Measurements from ENCODE around the gene ZBTB22.
"Not testable (repeated sequence)": the region's sequence is repeated elsewhere in the genome, so short reads cannot be mapped to it uniquely, and the experiment has no call there.

The ZBTB22 gene

GRCh38 chr6:33275795-33276580 lies 41.6 kb downstream of the ZBTB22 start:
- H3K9me3 Mint-ChIP-seq; ATAC-seq (replicated peaks); DNase-seq; H3K27me3 Mint-ChIP-seq: not testable (repeated sequence)
- Mint-ChIP-seq H3K36me3 (peaks cover 59 to 61% of the 10 kb centered on the region in 2 donors), H3K4me1 (peaks cover 40 to 82% of the 10 kb centered on the region in 2 donors), H3K27ac (peak overlapping the region; percentile 100), H3K4me3 (peak overlapping the region; percentile 99)

GRCh38 chr6:33273924-33274902 lies 43.3 kb downstream of the ZBTB22 start:
- H3K4me1 Mint-ChIP-seq, result peaks cover 46 to 77% of the 10 kb centered on the region in 2 donors
- H3K36me3 Mint-ChIP-seq, result peaks cover 56 to 66% of the 10 kb centered on the region in 2 donors
- no peaks in the 10 kb centered on the region for H3K27me3 Mint-ChIP-seq
- peak overlapping the region; percentile 99 for H3K4me3 Mint-ChIP-seq
- peak overlapping the region; percentile 100 for H3K27ac Mint-ChIP-seq
- ATAC-seq (replicated peaks) (no peak), DNase-seq (no peak)
- H3K9me3 Mint-ChIP-seq, result no peaks in the 10 kb centered on the region

GRCh38 chr6:33273129-33273923 lies 44.2 kb downstream of the ZBTB22 start:
- H3K4me1 Mint-ChIP-seq, result peaks cover 46 to 68% of the 10 kb centered on the region in 2 donors
- H3K36me3 Mint-ChIP-seq, result peaks cover 58 to 71% of the 10 kb centered on the region in 2 donors
- H3K4me3 Mint-ChIP-seq, result peak overlapping the region; percentile 99
- H3K27ac Mint-ChIP-seq, result peak overlapping the region; percentile 100
- H3K27me3 Mint-ChIP-seq, result no peaks in the 10 kb centered on the region
- H3K9me3 Mint-ChIP-seq, result no peaks in the 10 kb centered on the region
- DNase-seq, result no peak
- ATAC-seq (replicated peaks), result no peak

DNA sequence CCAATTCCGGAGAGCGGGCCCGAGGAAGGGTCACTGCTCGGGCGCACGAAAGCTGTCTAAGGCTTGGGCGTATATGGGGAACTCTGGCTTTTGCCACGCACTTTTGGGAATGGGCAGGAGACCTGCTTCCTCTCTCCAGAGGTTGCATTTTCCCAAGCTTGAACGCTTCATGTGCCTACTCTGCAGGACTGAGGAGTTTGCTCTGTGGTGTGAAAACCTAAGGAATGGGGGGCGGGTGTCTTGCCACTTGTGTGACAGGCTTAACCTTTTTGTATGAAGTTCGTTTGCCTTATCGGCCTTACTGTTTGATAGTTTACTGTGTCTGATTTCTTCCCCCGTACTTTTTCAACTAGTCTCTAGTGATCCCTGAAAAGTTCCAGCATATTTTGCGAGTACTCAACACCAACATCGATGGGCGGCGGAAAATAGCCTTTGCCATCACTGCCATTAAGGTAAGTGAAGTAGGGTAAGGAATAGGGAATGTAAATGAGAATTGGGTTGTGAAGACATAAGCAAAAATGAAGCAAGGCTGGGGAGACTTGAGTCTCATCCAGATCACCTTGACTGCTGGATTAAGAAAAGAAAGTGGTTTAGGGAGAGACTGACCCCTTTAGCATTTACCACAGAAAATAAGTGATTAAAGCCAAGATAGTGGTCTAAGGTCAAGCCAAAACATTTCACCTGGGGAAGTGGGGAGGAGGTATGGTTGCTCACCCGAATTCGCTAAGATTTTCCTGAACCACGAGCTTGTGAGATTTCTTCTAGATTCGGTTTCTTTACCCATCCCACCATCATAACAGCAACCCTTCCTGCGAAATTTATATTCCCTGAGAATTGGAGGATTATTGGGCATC lies 45.0 kb downstream of the ZBTB22 start:
- peak overlapping the region; percentile 99 for H3K4me3 Mint-ChIP-seq
- H3K36me3 Mint-ChIP-seq, result peaks cover 61 to 78% of the 10 kb centered on the region in 2 donors
- peaks cover 42 to 66% of the 10 kb centered on the region in 2 donors for H3K4me1 Mint-ChIP-seq
- no peaks in the 10 kb centered on the region for H3K27me3 Mint-ChIP-seq
- H3K9me3 Mint-ChIP-seq, result no peaks in the 10 kb centered on the region
- DNase-seq (no peak), ATAC-seq (replicated peaks) (peak; percentile 8 to 10)
- peak overlapping the region; percentile 100 for H3K27ac Mint-ChIP-seq

GRCh38 chr6:33271468-33272274 lies 45.9 kb downstream of the ZBTB22 start, which contains the start of the genes RPS18 and VPS52:
RPS18 (plus strand) TSS chr6:33272075; CDS start chr6:33272120, 45 bp downstream.
VPS52 (minus strand) TSS chr6:33271876; CDS start chr6:33271675, 201 bp downstream.
- peak within 1 kb of the TSS; percentile 99 for H3K4me3 Mint-ChIP-seq
- peak within 1 kb of the TSS; percentile 100 for H3K27ac Mint-ChIP-seq
- H3K4me1 Mint-ChIP-seq, result peaks cover 37 to 61% of the 10 kb centered on the region in 2 donors
- H3K27me3 Mint-ChIP-seq, result no peaks in the 10 kb centered on the region
- peak; percentile 90 for DNase-seq
- peak; percentile 91 to 93 for ATAC-seq (replicated peaks)
- H3K36me3 Mint-ChIP-seq, result peaks cover 61 to 83% of the 10 kb centered on the region in 2 donors
- no peaks in the 10 kb centered on the region for H3K9me3 Mint-ChIP-seq

GRCh38 chr6:33271117-33271467 lies 46.5 kb downstream of the ZBTB22 start:
- H3K9me3 Mint-ChIP-seq, result no peaks in the 10 kb centered on the region
- H3K4me1 Mint-ChIP-seq, result peaks cover 32 to 56% of the 10 kb centered on the region in 2 donors
- H3K27me3 Mint-ChIP-seq, result no peaks in the 10 kb centered on the region
- DNase-seq, result no peak
- H3K4me3 Mint-ChIP-seq, result peak overlapping the region; percentile 99
- peaks cover 61 to 83% of the 10 kb centered on the region in 2 donors for H3K36me3 Mint-ChIP-seq
- peak overlapping the region; percentile 100 for H3K27ac Mint-ChIP-seq
- ATAC-seq (replicated peaks), result peak; percentile 24 to 31

Measured in stimulated activated naive B cell treated with anti-CD40 and anti-IgM and Interleukin-4, amounts not matched to agents 10 μg/mL and 1 μg/mL and 100 μg/mL, for 72 hours (primary cell).